Brain microvascular endothelial cell (primary cell): ENCODE results near the gene VSTM2B.

Experiments
- DNase-seq: peaks from one replicate; pipeline ENCODE4 v3.0.0-alpha.2; 2020
- H3K27ac ChIP-seq: fragments of 250-450 bp; sonication (Bioruptor Pico); 2 replicates; pipeline ENCODE4 v1.5.1; 2020; ENCODE audit warnings: mild to moderate bottlenecking, moderate library complexity
- H3K27me3 ChIP-seq: fragments of 250-450 bp; sonication (Bioruptor Pico); replicated peaks from 2 replicates; pipeline ENCODE4 v1.5.1; 2020; ENCODE audit warnings: mild to moderate bottlenecking
- H3K36me3 ChIP-seq: fragments of 250-450 bp; sonication (Bioruptor Pico); replicated peaks from 2 replicates; pipeline ENCODE4 v1.5.1; 2020; ENCODE audit warnings: mild to moderate bottlenecking
- H3K4me3 ChIP-seq: 2 replicates; pipeline ENCODE4 v1.5.1; 2011; ENCODE audit warnings: low read depth, mild to moderate bottlenecking, control low read depth, low read length, moderate library complexity
- in situ Hi-C: cut with HindIII; loops from 2 replicates; pipeline ENCODE4 v1.10.0; 2017; ENCODE audit warnings: low sequenced_read_pairs, low pct_ligation_motif_present
- TF ChIP-seq, protein P1 (sequence below): IDR thresholded peaks from 2 replicates; pipeline ENCODE4 v1.5.1; 2011; ENCODE audit warnings: low read depth, mild to moderate bottlenecking, moderate library complexity, low read length, control low read depth, inconsistent platforms; ENCODE audit errors: missing control alignments

Gene VSTM2B

GRCh38 chr19:29515706-29516357, 10.0 kb upstream of the VSTM2B start:
- no peak overlapping the region for H3K4me3 ChIP-seq
- no peaks in the 10 kb centered on the region for H3K36me3 ChIP-seq
- no peaks in the 10 kb centered on the region for H3K27me3 ChIP-seq
- in situ Hi-C loops, result no loop called here
- no peak overlapping the region for H3K27ac ChIP-seq
- DNase-seq, result no peak
- TF ChIP-seq, protein P1, sequence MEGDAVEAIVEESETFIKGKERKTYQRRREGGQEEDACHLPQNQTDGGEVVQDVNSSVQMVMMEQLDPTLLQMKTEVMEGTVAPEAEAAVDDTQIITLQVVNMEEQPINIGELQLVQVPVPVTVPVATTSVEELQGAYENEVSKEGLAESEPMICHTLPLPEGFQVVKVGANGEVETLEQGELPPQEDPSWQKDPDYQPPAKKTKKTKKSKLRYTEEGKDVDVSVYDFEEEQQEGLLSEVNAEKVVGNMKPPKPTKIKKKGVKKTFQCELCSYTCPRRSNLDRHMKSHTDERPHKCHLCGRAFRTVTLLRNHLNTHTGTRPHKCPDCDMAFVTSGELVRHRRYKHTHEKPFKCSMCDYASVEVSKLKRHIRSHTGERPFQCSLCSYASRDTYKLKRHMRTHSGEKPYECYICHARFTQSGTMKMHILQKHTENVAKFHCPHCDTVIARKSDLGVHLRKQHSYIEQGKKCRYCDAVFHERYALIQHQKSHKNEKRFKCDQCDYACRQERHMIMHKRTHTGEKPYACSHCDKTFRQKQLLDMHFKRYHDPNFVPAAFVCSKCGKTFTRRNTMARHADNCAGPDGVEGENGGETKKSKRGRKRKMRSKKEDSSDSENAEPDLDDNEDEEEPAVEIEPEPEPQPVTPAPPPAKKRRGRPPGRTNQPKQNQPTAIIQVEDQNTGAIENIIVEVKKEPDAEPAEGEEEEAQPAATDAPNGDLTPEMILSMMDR, result no peak

DNA sequence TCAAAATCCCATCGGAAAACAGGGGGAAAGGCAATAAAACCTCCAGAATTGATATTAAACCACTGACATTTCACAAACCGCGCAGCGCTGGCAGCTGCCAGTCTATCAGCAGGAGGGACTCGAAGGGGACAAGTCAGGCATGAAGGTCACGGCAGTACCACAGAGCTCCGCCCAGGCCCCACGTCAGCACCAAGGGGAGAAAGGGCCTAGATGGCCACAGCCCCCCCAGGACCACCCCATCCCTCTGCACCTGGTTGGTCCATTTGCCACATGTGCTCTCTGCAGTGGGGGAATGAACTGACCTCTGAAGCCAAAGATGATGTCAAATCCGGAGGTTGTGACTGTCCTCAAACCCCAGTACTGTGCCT, 9.5 kb upstream of the VSTM2B start:
- in situ Hi-C loops, result no loop called here
- TF ChIP-seq, protein P1, result no peak
- Histone ChIP-seq H3K4me3 (no peak overlapping the region), H3K27ac (no peak overlapping the region), H3K36me3 (no peaks in the 10 kb centered on the region), H3K27me3 (no peaks in the 10 kb centered on the region)
- no peak for DNase-seq

- no peak for DNase-seq
- no peak overlapping the region for H3K4me3 ChIP-seq
- in situ Hi-C loops, result no loop called here
- TF ChIP-seq, protein P1, result no peak
- H3K27ac ChIP-seq, result no peak overlapping the region
- H3K27me3 ChIP-seq, result no peaks in the 10 kb centered on the region
- H3K36me3 ChIP-seq, result no peaks in the 10 kb centered on the region
Observed at GRCh38 chr19:29516821-29517395, 8.9 kb upstream of the VSTM2B start.

- no peaks in the 10 kb centered on the region for H3K27me3 ChIP-seq
- in situ Hi-C loops, result no loop called here
- no peak overlapping the region for H3K4me3 ChIP-seq
- TF ChIP-seq, protein P1, result no peak
- DNase-seq, result no peak
- no peak overlapping the region for H3K27ac ChIP-seq
- no peaks in the 10 kb centered on the region for H3K36me3 ChIP-seq
Observed at GRCh38 chr19:29517412-29517811, 8.4 kb upstream of the VSTM2B start.

DNA sequence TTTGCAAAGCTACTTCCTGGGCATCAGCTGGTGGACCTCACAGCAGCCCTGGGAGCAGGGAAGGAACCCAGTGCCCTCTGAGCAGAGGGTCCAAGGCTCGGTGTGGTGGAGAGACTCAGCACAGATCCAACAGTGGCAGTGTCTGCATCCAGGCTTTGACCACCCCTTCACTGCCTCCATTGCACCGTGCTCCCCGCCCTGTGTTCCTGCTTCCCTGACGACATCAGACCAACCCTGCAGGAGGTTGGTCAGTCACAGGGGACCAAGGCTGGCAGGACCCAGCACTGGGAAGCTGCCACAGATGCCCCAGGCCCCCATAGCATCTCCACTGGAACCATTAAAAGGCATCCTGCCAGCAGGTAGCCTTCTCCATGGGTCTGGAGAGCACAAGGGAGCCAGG, 7.8 kb upstream of the VSTM2B start:
- Histone ChIP-seq H3K27me3 (no peaks in the 10 kb centered on the region), H3K4me3 (no peak overlapping the region)
- no peak for DNase-seq

More for the DNA sequence above, 7.8 kb upstream of the VSTM2B start:
- in situ Hi-C loops, result no loop called here
- Histone ChIP-seq H3K36me3 (no peaks in the 10 kb centered on the region), H3K27ac (no peak overlapping the region)
- TF ChIP-seq, protein P1, result no peak
